Left cardiac atrium (tissue), 2 donors: Measurements from ENCODE around the gene DAPK1. TPM values are rescaled to one million over a fixed set of nuclear protein-coding genes. Genes with fewer than 3 reads are reported as not detected.

ENCODE experiments used
- total RNA-seq, 2 donors: library from RNA; stranded (reverse); fragmentation: NEBNext Ultra II Directional; extraction: Animal tissue kit (Norgen Biotek cat#: 25700); gene quantifications; one replicate each; pipeline ENCODE4 v1.2.1, GENCODE V29; 2021
- donor health status: DM: no; HTN: yes; CAD: no; lungs with severe emphysema.
- donor health status: DM: yes; HTN: yes; CAD: no.

DAPK1 gene
- total RNA-seq, 2 donors from 2014 or later, result 19.9 to 21.7 TPM

Other genes with a start within 250 kb of the DAPK1 start
- 100 to 1,000 TPM; 162 to 165 TPM for gene CTSL, start 228.3 kb downstream of the DAPK1 start, total RNA-seq